PC-3 (cell line): ENCODE measurements around the gene TTC33. TPM values are rescaled to one million over a fixed set of nuclear protein-coding genes. Genes with fewer than 3 reads are reported as not detected.
"Not testable (repeated sequence)": the region's sequence is repeated elsewhere in the genome, so short reads cannot be mapped to it uniquely, and the experiment has no call there.

Experiments used
- ATAC-seq: fragments of 200-7000 bp; cut with Tn5 transposase; 2 replicates; pipeline ENCODE4 v1.9.1; 2020; ENCODE audit warnings: mild to moderate bottlenecking, moderate library complexity
- BruUV-seq: library from RNA; stranded (reverse); fragments of 400-500 nt; replicated peaks from 2 replicates; lab custom pipeline; 2021; lab: Mats Ljungman, UMichigan
- CTCF ChIA-PET: fragments of 300-600 bp; sonication (Branson Sonifier 250); formaldehyde crosslinking; loops from one replicate; lab custom pipeline; 2022; ENCODE audit warnings: antibody characterized with exemption; lab: Charles Lee
- POLR2A ChIA-PET: fragments of 300-600 bp; sonication (Branson Sonifier 250); formaldehyde crosslinking; loops from one replicate; lab custom pipeline; 2022; ENCODE audit warnings: antibody characterized with exemption; ENCODE audit not compliant: unreplicated experiment; lab: Charles Lee
- DNase-seq: peaks from one replicate; pipeline ENCODE4 v3.0.0-alpha.2; 2015
- H2AFZ ChIP-seq: fragments of 300-600 bp; sonication (generic); 2 replicates; pipeline ENCODE4 v1.6.0; 2016; ENCODE audit warnings: antibody characterized with exemption, low read length
- H3F3A ChIP-seq: fragments of 300-600 bp; sonication (generic); one replicate; pipeline ENCODE4 v1.6.0; 2017; ENCODE audit warnings: antibody characterized with exemption, low read length, control low read depth, mild to moderate bottlenecking; ENCODE audit not compliant: unreplicated experiment
- H3K27ac ChIP-seq: fragments of 300-600 bp; sonication (generic); 2 replicates; pipeline ENCODE4 v1.5.1; 2016; ENCODE audit warnings: mild to moderate bottlenecking, low read length
- H3K27me3 ChIP-seq: fragments of 300-600 bp; sonication (generic); 2 replicates; pipeline ENCODE4 v1.6.1; 2016; ENCODE audit warnings: low read length, mixed read lengths
- H3K36me3 ChIP-seq: fragments of 300-600 bp; sonication (generic); 2 replicates; pipeline ENCODE4 v1.6.1; 2016; ENCODE audit warnings: low read depth, mixed run types, low read length, mixed read lengths
- H3K4me1 ChIP-seq: fragments of 300-600 bp; sonication (generic); 2 replicates; pipeline ENCODE4 v1.5.1; 2016; ENCODE audit warnings: low read length; ENCODE audit not compliant: insufficient read depth
- H3K4me2 ChIP-seq: fragments of 300-600 bp; sonication (generic); 2 replicates; pipeline ENCODE4 v1.6.0; 2016; ENCODE audit warnings: low read length
- H3K4me3 ChIP-seq: fragments of 300-600 bp; sonication (generic); 2 replicates; pipeline ENCODE4 v1.5.1; 2016; ENCODE audit warnings: mild to moderate bottlenecking, low read length, mixed read lengths
- H3K79me2 ChIP-seq: fragments of 300-600 bp; sonication (generic); 2 replicates; pipeline ENCODE4 v1.6.1; 2017; ENCODE audit warnings: low read length, mixed read lengths
- H3K9ac ChIP-seq: fragments of 300-600 bp; sonication (generic); 2 replicates; pipeline ENCODE4 v1.6.0; 2016; ENCODE audit warnings: mild to moderate bottlenecking, low read length
- H3K9me2 ChIP-seq: fragments of 300-600 bp; sonication (generic); replicated peaks from 2 replicates; pipeline ENCODE4 v1.6.1; 2016; ENCODE audit warnings: mixed run types, low read length, mixed read lengths
- H3K9me3 ChIP-seq: fragments of 300-600 bp; sonication (generic); 2 replicates; pipeline ENCODE4 v1.6.1; 2016; ENCODE audit warnings: low read length, mixed read lengths
- H4K20me1 ChIP-seq: fragments of 300-600 bp; sonication (generic); 2 replicates; pipeline ENCODE4 v1.6.1; 2016; ENCODE audit warnings: low read length, mixed read lengths
- EZH2 ChIP-seq: fragments of 300-600 bp; sonication (generic); IDR thresholded peaks from one replicate; pipeline ENCODE4 v1.6.1; 2017; ENCODE audit warnings: antibody characterized with exemption, mild to moderate bottlenecking, low read length; ENCODE audit not compliant: unreplicated experiment
- EZH2phosphoT487 ChIP-seq: fragments of 300-600 bp; sonication (generic); IDR thresholded peaks from 2 replicates; pipeline ENCODE4 v1.6.1; 2018; ENCODE audit warnings: mild to moderate bottlenecking, antibody characterized with exemption, low read length, borderline replicate concordance
- intact Hi-C: fragments of 100-400 bp; cut with micrococcal nuclease; formaldehyde crosslinking; loops from 2 replicates; pipeline ENCODE4 v1.9.0; 2023
- total RNA-seq: library from RNA; depleted of rRNA; stranded (reverse); fragments of >200 nt; gene quantifications from 2 replicates; pipeline ENCODE4 v1.2.3, GENCODE V29; 2014
- TF ChIP-seq, protein P1 (sequence below): fragments of 300-600 bp; sonication (generic); conservative IDR thresholded peaks from 2 replicates; pipeline ENCODE4 v1.5.1; 2017; ENCODE audit warnings: antibody characterized with exemption, low read depth, mild to moderate bottlenecking, low read length

Gene TTC33
- total RNA-seq, 1 experiment from 2014 or later: 9.0 TPM

DNA sequence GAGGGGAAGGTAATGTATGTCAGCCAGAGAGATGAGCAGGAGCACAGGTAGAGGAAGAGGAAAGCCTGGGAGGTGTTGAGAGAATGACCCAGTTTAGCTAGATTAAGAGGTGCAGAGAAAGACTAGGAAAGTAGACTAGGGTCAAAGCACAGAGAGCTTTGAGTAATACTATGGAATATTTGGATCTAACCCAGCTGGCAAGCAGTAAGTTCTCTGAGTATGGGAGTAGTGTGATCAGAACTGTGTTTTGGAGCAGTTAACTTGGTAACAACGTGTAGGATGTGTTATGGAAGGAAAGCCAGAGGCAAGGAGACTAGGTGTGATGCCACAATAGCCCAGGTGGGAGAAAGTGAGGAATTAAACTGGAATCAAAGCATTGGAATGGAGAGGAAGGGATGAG is 160.9 kb downstream of the TTC33 start:
- H3K27me3 ChIP-seq: no peaks in the 10 kb centered on the region
- ChIA-PET POLR2A (no interaction called here), CTCF (no interaction called here)
- DNase-seq (peak; percentile 18), ATAC-seq (no peak)
- no peak overlapping the region for H3K27ac ChIP-seq
- no TSS peak for BruUV-seq
- no peak for TF ChIP-seq EZH2
- TF ChIP-seq EZH2phosphoT487: no peak
- TF ChIP-seq, protein P1, sequence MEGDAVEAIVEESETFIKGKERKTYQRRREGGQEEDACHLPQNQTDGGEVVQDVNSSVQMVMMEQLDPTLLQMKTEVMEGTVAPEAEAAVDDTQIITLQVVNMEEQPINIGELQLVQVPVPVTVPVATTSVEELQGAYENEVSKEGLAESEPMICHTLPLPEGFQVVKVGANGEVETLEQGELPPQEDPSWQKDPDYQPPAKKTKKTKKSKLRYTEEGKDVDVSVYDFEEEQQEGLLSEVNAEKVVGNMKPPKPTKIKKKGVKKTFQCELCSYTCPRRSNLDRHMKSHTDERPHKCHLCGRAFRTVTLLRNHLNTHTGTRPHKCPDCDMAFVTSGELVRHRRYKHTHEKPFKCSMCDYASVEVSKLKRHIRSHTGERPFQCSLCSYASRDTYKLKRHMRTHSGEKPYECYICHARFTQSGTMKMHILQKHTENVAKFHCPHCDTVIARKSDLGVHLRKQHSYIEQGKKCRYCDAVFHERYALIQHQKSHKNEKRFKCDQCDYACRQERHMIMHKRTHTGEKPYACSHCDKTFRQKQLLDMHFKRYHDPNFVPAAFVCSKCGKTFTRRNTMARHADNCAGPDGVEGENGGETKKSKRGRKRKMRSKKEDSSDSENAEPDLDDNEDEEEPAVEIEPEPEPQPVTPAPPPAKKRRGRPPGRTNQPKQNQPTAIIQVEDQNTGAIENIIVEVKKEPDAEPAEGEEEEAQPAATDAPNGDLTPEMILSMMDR: no peak
- H3K4me1 ChIP-seq: no peaks in the 10 kb centered on the region
- no peaks in the 10 kb centered on the region for H3K9me3 ChIP-seq
- H3K4me2 ChIP-seq: no peak overlapping the region
- H2AFZ ChIP-seq: no peak overlapping the region
- no peaks in the 10 kb centered on the region for H3F3A ChIP-seq
- no peak overlapping the region for H3K9ac ChIP-seq
- no peaks in the 10 kb centered on the region for H4K20me1 ChIP-seq
- no peak overlapping the region for H3K4me3 ChIP-seq
- no peaks in the 10 kb centered on the region for H3K79me2 ChIP-seq
- no peaks in the 10 kb centered on the region for H3K36me3 ChIP-seq
- H3K9me2 ChIP-seq: no peaks in the 10 kb centered on the region
- intact Hi-C loops: no loop called here

DNA sequence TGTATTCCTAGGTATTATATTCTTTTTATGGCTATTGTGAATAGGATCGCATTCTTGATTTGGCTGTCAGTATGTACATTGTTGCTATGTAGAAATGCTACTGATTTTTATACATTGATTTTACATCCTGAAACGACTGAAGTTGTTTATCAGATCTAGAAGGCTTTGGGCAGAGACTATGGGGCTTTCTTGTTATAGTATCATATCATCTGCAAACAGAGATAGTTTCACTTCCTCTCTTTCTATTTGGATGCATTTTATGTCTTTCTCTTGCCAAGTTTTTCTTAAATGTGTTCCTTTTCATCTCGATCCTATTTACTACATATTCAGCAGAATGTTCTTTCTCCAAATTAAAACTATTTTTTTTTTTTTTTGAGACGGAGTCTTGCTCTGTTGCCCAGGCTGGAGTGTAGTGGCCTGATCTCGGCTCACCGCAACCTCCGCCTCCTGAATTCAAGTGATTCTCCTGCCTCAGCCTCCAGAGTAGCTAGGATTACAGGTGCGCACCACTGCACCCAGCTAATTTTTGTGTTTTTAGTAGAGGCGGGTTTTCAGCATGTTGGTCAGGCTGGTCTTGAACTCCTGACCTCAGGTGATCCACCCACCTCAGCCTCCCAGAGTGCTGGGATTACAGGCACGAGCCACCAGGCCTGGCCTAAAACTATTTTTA is 163.9 kb downstream of the TTC33 start:
- H3K4me3 ChIP-seq, DNase-seq, H3K4me1 ChIP-seq, CTCF ChIA-PET, ATAC-seq, POLR2A ChIA-PET, H2AFZ ChIP-seq, H3K36me3 ChIP-seq, H3K9ac ChIP-seq, H3F3A ChIP-seq, H3K9me2 ChIP-seq, H3K79me2 ChIP-seq, BruUV-seq, intact Hi-C loops, H3K9me3 ChIP-seq, H3K4me2 ChIP-seq, H3K27me3 ChIP-seq, H4K20me1 ChIP-seq, H3K27ac ChIP-seq: not testable (repeated sequence)

DNA sequence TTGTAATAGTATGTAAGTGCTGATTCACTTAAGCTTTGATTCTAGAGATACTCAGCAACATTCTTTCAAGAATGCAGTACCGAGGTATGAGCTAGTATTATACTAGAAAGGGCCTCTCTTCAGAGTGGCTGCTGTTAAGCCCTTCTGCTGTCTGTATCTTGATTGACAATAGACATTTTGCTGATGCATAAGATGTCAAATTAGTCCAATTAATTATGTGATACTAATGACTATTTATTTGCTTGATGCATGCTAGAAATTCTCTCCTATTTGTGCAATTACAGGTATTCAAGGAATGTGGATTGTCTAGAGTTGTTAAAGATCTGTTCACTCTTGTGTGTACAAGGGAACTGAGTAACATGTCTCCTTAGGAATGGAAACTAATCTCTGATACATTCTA is 168.4 kb downstream of the TTC33 start:
- no TSS peak for BruUV-seq

More for the DNA sequence above, 168.4 kb downstream of the TTC33 start:
- H3K4me2 ChIP-seq: no peak overlapping the region
- H3K9me2 ChIP-seq: no peaks in the 10 kb centered on the region
- no peaks in the 10 kb centered on the region for H3K27me3 ChIP-seq
- no peak overlapping the region for H3K27ac ChIP-seq
- ChIA-PET CTCF (no interaction called here), POLR2A (interaction anchor here (0.7 kb wide), 1 partner anchor 17 kb away, joined by 4 read pairs; no protein-coding TSS in a partner anchor)
- H3K79me2 ChIP-seq: no peaks in the 10 kb centered on the region
- intact Hi-C loops: no loop called here
- no peak overlapping the region for H2AFZ ChIP-seq
- TF ChIP-seq EZH2phosphoT487 (no peak), EZH2 (no peak)
- TF ChIP-seq, protein P1: no peak
- peaks cover 6% of the 10 kb centered on the region; the same call in 1 of the 2 replicates for H3K4me1 ChIP-seq
- H3F3A ChIP-seq: no peaks in the 10 kb centered on the region
- ATAC-seq (0 out of 2 replicates have a peak, but pooled peaks have one; percentile 27), DNase-seq (peak; percentile 24)
- H3K9me3 ChIP-seq: no peaks in the 10 kb centered on the region
- no peak overlapping the region for H3K9ac ChIP-seq
- no peaks in the 10 kb centered on the region for H4K20me1 ChIP-seq
- no peaks in the 10 kb centered on the region for H3K36me3 ChIP-seq
- H3K4me3 ChIP-seq: no peak overlapping the region
